ENCODE measurements around the gene PLA2G12B. TPM values are rescaled to one million over a fixed set of nuclear protein-coding genes. Genes with fewer than 3 reads are reported as not detected.

Gene PLA2G12B
- total RNA-seq, 1 donor from 2014 or later: not detected

DNA sequence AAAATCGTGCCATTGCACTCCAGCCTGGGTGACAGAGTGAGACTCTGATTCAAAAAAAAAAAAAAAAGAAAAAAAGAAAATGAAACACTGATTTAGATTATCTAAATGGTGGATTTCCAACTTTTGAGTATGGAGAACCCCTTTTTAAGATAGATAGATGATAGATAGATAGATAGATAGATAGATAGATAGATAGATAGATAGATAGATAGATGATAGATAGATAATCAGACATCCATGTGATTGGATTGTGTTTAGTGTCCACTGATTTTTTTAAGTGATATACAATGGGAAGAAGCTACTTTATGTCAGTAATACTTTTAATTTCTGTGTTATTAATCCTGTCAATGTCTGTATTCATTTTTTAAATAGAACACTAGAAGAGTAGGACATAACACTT is 55.1 kb downstream of the PLA2G12B start:
- Histone ChIP-seq H3K9ac (ENCODE audit: low read length) (no peak overlapping the region), H3K9me3 (ENCODE audit: insufficient read depth, low read depth, low read length) (no peaks in the 10 kb centered on the region), H4K20me1 (ENCODE audit: insufficient read depth, low read length) (no peaks in the 10 kb centered on the region), H3K36me3 (ENCODE audit: insufficient read depth, low read length) (no peaks in the 10 kb centered on the region), H3K79me2 (ENCODE audit: insufficient read depth, low read length) (no peaks in the 10 kb centered on the region), H3K4me3 (ENCODE audit: insufficient read depth, low read depth, low read length) (no peak overlapping the region), H3K4me1 (ENCODE audit: insufficient read depth, low read length) (no peaks in the 10 kb centered on the region), H3K27ac (ENCODE audit: low read depth, low read length) (no peak overlapping the region), H3K27me3 (ENCODE audit: insufficient read depth, low read length) (no peaks in the 10 kb centered on the region), H3K4me2 (ENCODE audit: low read length) (no peak overlapping the region), H2AFZ (ENCODE audit: low read depth, low read length) (no peak overlapping the region)
- TF ChIP-seq EZH2 (IDR thresholded peaks at IDR 0.05; ENCODE audit: insufficient read depth, low read length) (no peak), CTCF (IDR thresholded peaks at IDR 0.05; ENCODE audit: insufficient read depth, low read depth, low read length) (no peak)
- H3K4me1 Mint-ChIP-seq (ENCODE audit: low read depth, unreplicated experiment): no peaks in the 10 kb centered on the region
- H3K4me3 Mint-ChIP-seq (ENCODE audit: unreplicated experiment): no peak overlapping the region
- DNase-seq (ENCODE audit: low read depth): no peak
- no peaks in the 10 kb centered on the region for H3K9me3 Mint-ChIP-seq (ENCODE audit: unreplicated experiment)
- H3K36me3 Mint-ChIP-seq (ENCODE audit: low read depth, unreplicated experiment): no peaks in the 10 kb centered on the region
- H3K27ac Mint-ChIP-seq (ENCODE audit: unreplicated experiment): no peak overlapping the region
- H3K27me3 Mint-ChIP-seq (ENCODE audit: low read depth, unreplicated experiment): no peaks in the 10 kb centered on the region
- no peak for FAIRE-seq

DNA sequence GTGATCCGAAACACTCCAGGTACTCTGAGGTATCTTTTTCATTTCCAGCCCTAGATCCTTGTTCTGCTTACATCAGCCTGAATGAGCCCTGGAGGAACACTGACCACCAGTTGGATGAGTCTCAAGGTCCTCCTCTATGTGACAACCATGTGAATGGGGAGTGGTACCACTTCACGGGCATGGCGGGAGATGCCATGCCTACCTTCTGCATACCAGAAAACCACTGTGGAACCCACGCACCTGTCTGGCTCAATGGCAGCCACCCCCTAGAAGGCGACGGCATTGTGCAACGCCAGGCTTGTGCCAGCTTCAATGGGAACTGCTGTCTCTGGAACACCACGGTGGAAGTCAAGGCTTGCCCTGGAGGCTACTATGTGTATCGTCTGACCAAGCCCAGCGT is 56.0 kb downstream of the PLA2G12B start:
- TF ChIP-seq CTCF (IDR thresholded peaks at IDR 0.05; ENCODE audit: insufficient read depth, low read depth, low read length) (no peak), EZH2 (IDR thresholded peaks at IDR 0.05; ENCODE audit: insufficient read depth, low read length) (no peak)
- Histone ChIP-seq H3K9ac (ENCODE audit: low read length) (no peak overlapping the region), H3K4me1 (ENCODE audit: insufficient read depth, low read length) (no peaks in the 10 kb centered on the region), H4K20me1 (ENCODE audit: insufficient read depth, low read length) (no peaks in the 10 kb centered on the region), H2AFZ (ENCODE audit: low read depth, low read length) (no peak overlapping the region), H3K36me3 (ENCODE audit: insufficient read depth, low read length) (no peaks in the 10 kb centered on the region), H3K4me3 (ENCODE audit: insufficient read depth, low read depth, low read length) (no peak overlapping the region), H3K9me3 (ENCODE audit: insufficient read depth, low read depth, low read length) (no peaks in the 10 kb centered on the region), H3K27me3 (ENCODE audit: insufficient read depth, low read length) (no peaks in the 10 kb centered on the region), H3K79me2 (ENCODE audit: insufficient read depth, low read length) (no peaks in the 10 kb centered on the region), H3K27ac (ENCODE audit: low read depth, low read length) (no peak overlapping the region), H3K4me2 (ENCODE audit: low read length) (no peak overlapping the region)
- Mint-ChIP-seq H3K4me1 (ENCODE audit: low read depth, unreplicated experiment) (no peaks in the 10 kb centered on the region), H3K36me3 (ENCODE audit: low read depth, unreplicated experiment) (no peaks in the 10 kb centered on the region), H3K9me3 (ENCODE audit: unreplicated experiment) (no peaks in the 10 kb centered on the region), H3K27ac (ENCODE audit: unreplicated experiment) (no peak overlapping the region), H3K27me3 (ENCODE audit: low read depth, unreplicated experiment) (no peaks in the 10 kb centered on the region), H3K4me3 (ENCODE audit: unreplicated experiment) (no peak overlapping the region)
- DNase-seq (ENCODE audit: low read depth) (no peak), FAIRE-seq (no peak)

- Histone ChIP-seq H4K20me1 (ENCODE audit: insufficient read depth, low read length) (no peaks in the 10 kb centered on the region), H3K4me1 (ENCODE audit: insufficient read depth, low read length) (no peaks in the 10 kb centered on the region), H3K27ac (ENCODE audit: low read depth, low read length) (no peak overlapping the region), H3K9ac (ENCODE audit: low read length) (no peak overlapping the region), H3K27me3 (ENCODE audit: insufficient read depth, low read length) (no peaks in the 10 kb centered on the region), H2AFZ (ENCODE audit: low read depth, low read length) (no peak overlapping the region), H3K4me3 (ENCODE audit: insufficient read depth, low read depth, low read length) (no peak overlapping the region), H3K9me3 (ENCODE audit: insufficient read depth, low read depth, low read length) (no peaks in the 10 kb centered on the region), H3K36me3 (ENCODE audit: insufficient read depth, low read length) (no peaks in the 10 kb centered on the region), H3K79me2 (ENCODE audit: insufficient read depth, low read length) (no peaks in the 10 kb centered on the region), H3K4me2 (ENCODE audit: low read length) (no peak overlapping the region)
- Mint-ChIP-seq H3K4me1 (ENCODE audit: low read depth, unreplicated experiment) (no peaks in the 10 kb centered on the region), H3K9me3 (ENCODE audit: unreplicated experiment) (no peaks in the 10 kb centered on the region), H3K27me3 (ENCODE audit: low read depth, unreplicated experiment) (no peaks in the 10 kb centered on the region), H3K4me3 (ENCODE audit: unreplicated experiment) (no peak overlapping the region), H3K27ac (ENCODE audit: unreplicated experiment) (no peak overlapping the region), H3K36me3 (ENCODE audit: low read depth, unreplicated experiment) (no peaks in the 10 kb centered on the region)
- FAIRE-seq: no peak
- TF ChIP-seq CTCF (IDR thresholded peaks at IDR 0.05; ENCODE audit: insufficient read depth, low read depth, low read length): no peak
- no peak for TF ChIP-seq EZH2 (IDR thresholded peaks at IDR 0.05; ENCODE audit: insufficient read depth, low read length)
- no peak for DNase-seq (ENCODE audit: low read depth)
These were observed 59.3 kb downstream of the PLA2G12B start for GRCh38 chr10:72895236-72895850.

Measured in astrocyte (in vitro differentiated cells and primary cell).